Measurements from ENCODE around the gene TRPM4. TPM values are rescaled to one million over a fixed set of nuclear protein-coding genes. Genes with fewer than 3 reads are reported as not detected.

TRPM4 gene
- total RNA-seq, 1 donor from 2014 or later: 1.1 TPM

- intact Hi-C loops (cut with micrococcal nuclease): no loop called here
Measured at GRCh38 chr19:49182848-49183375, 25.3 kb downstream of the TRPM4 start.

GRCh38 chr19:49186108-49186507, 28.5 kb downstream of the TRPM4 start:
- intact Hi-C loops (cut with micrococcal nuclease): no loop called here

- intact Hi-C loops (cut with micrococcal nuclease): no loop called here
Measured at GRCh38 chr19:49188626-49189200, 31.1 kb downstream of the TRPM4 start.

- intact Hi-C loops (cut with micrococcal nuclease): no loop called here
Measured at GRCh38 chr19:49189259-49189658, 31.7 kb downstream of the TRPM4 start.

GRCh38 chr19:49190781-49191180, 33.2 kb downstream of the TRPM4 start:
- intact Hi-C loops (cut with micrococcal nuclease): no loop called here

GRCh38 chr19:49193822-49194394, 36.3 kb downstream of the TRPM4 start:
- intact Hi-C loops (cut with micrococcal nuclease): no loop called here

- intact Hi-C loops (cut with micrococcal nuclease): no loop called here
Measured at GRCh38 chr19:49194408-49194807, 36.8 kb downstream of the TRPM4 start.

- intact Hi-C loops (cut with micrococcal nuclease): no loop called here
Measured at GRCh38 chr19:49196527-49197240, 39.1 kb downstream of the TRPM4 start.

- intact Hi-C loops (cut with micrococcal nuclease): loop anchor here (10.0 kb wide), 1 partner anchor 96 kb away; no protein-coding TSS in a partner anchor
Measured at GRCh38 chr19:49200238-49200862, 42.8 kb downstream of the TRPM4 start.

- intact Hi-C loops (cut with micrococcal nuclease): loop anchor here (10.0 kb wide), 1 partner anchor 96 kb away; no protein-coding TSS in a partner anchor
Measured at GRCh38 chr19:49201042-49201441, 43.5 kb downstream of the TRPM4 start.

- intact Hi-C loops (cut with micrococcal nuclease): loop anchor here (10.0 kb wide), 1 partner anchor 100 kb away; no protein-coding TSS in a partner anchor
Measured at GRCh38 chr19:49205114-49205513, 47.5 kb downstream of the TRPM4 start.

- intact Hi-C loops (cut with micrococcal nuclease): loop anchor here (10.0 kb wide), 1 partner anchor 105 kb away; no protein-coding TSS in a partner anchor
Measured at GRCh38 chr19:49209502-49209901, 51.9 kb downstream of the TRPM4 start.

GRCh38 chr19:49210108-49210900, 52.7 kb downstream of the TRPM4 start:
- intact Hi-C loops (cut with micrococcal nuclease): no loop called here

- intact Hi-C loops (cut with micrococcal nuclease): no loop called here
Measured at GRCh38 chr19:49210901-49211451, 53.4 kb downstream of the TRPM4 start.

GRCh38 chr19:49212016-49212701, 54.6 kb downstream of the TRPM4 start:
- intact Hi-C loops (cut with micrococcal nuclease): no loop called here

GRCh38 chr19:49213791-49214190, 56.2 kb downstream of the TRPM4 start:
- intact Hi-C loops (cut with micrococcal nuclease): no loop called here

- intact Hi-C loops (cut with micrococcal nuclease): no loop called here
Measured at GRCh38 chr19:49214701-49215100, 57.1 kb downstream of the TRPM4 start.

GRCh38 chr19:49216071-49216470, 58.5 kb downstream of the TRPM4 start:
- intact Hi-C loops (cut with micrococcal nuclease): no loop called here

GRCh38 chr19:49217382-49217781, 59.8 kb downstream of the TRPM4 start:
- intact Hi-C loops (cut with micrococcal nuclease): no loop called here

- intact Hi-C loops (cut with micrococcal nuclease): no loop called here
Measured at GRCh38 chr19:49222011-49222410, 64.4 kb downstream of the TRPM4 start.

Data from T-helper 2 cell treated with Interferon-gamma antibody and Interleukin-4, amounts not matched to agents 100 ng/mL and 5 ng/mL, for 36 hours (primary cell).